Activated CD4-positive, alpha-beta T cell treated with anti-CD3 and anti-CD28 coated beads for 24 hours (primary cell): ENCODE results near the gene ACOT7.

Experiments used
- DNase-seq, 2 donors: peaks; one replicate each; pipeline ENCODE4 v3.0.0-alpha.2; 2020; ENCODE audit warnings: low read depth in 2 of 2

Gene ACOT7

GRCh38 chr1:6360517-6361070 is 33.0 kb downstream of the ACOT7 start:
- DNase-seq, result no peak

GRCh38 chr1:6360117-6360496 is 33.5 kb downstream of the ACOT7 start:
- DNase-seq, result no peak

- DNase-seq, result no peak
Measured at GRCh38 chr1:6359216-6360116, 34.1 kb downstream of the ACOT7 start.

- no peak for DNase-seq
Measured at GRCh38 chr1:6358757-6359201, 34.8 kb downstream of the ACOT7 start.

GRCh38 chr1:6358144-6358624 is 35.4 kb downstream of the ACOT7 start:
- DNase-seq, result no peak

- no peak for DNase-seq
Measured at GRCh38 chr1:6357243-6357936, 36.2 kb downstream of the ACOT7 start.

GRCh38 chr1:6355621-6356020 is 37.9 kb downstream of the ACOT7 start:
- DNase-seq, result no peak

- DNase-seq, result no peak
Measured at GRCh38 chr1:6354659-6355317, 38.8 kb downstream of the ACOT7 start.

GRCh38 chr1:6353955-6354658 is 39.5 kb downstream of the ACOT7 start:
- no peak for DNase-seq

- DNase-seq, result no peak
Measured at GRCh38 chr1:6353619-6353954, 40.0 kb downstream of the ACOT7 start.

- no peak for DNase-seq
Measured at GRCh38 chr1:6352138-6352563, 41.4 kb downstream of the ACOT7 start.

GRCh38 chr1:6351480-6352137 is 42.0 kb downstream of the ACOT7 start:
- no peak for DNase-seq

GRCh38 chr1:6350416-6351088 is 43.0 kb downstream of the ACOT7 start:
- DNase-seq, result no peak

- DNase-seq, result no peak
Measured at GRCh38 chr1:6349254-6349943, 44.2 kb downstream of the ACOT7 start.

- no peak for DNase-seq
Measured at GRCh38 chr1:6348511-6349191, 44.9 kb downstream of the ACOT7 start.

GRCh38 chr1:6347641-6348487 is 45.7 kb downstream of the ACOT7 start:
- DNase-seq, result peak in 1 of 2 donors; percentile 47

- no peak for DNase-seq
Measured at GRCh38 chr1:6345460-6345859, 48.1 kb downstream of the ACOT7 start.

GRCh38 chr1:6345009-6345408 is 48.6 kb downstream of the ACOT7 start:
- no peak for DNase-seq
